Neural cell (in vitro differentiated cells): Measurements from ENCODE around the gene SARS1. TPM values are rescaled to one million over a fixed set of nuclear protein-coding genes. Genes with fewer than 3 reads are reported as not detected.

Experiments used
- H2AFZ ChIP-seq: fragments of 200-600, 300-800 bp; sonication (generic), shearing (Covaris generic); 2 replicates; pipeline ENCODE4 v1.6.0; 2014; ENCODE audit warnings: low read depth, mild to moderate bottlenecking, antibody characterized with exemption, low read length, moderate library complexity
- H3F3A ChIP-seq: fragments of 200-600 bp; shearing (Covaris generic); 2 replicates; pipeline ENCODE4 v1.6.1; 2016; ENCODE audit warnings: mild to moderate bottlenecking, moderate library complexity, mixed read lengths, antibody characterized with exemption, low read length; ENCODE audit not compliant: insufficient read depth, poor library complexity, severe bottlenecking
- H3K27ac ChIP-seq: fragments of 200-600, 300-800 bp; sonication (generic), shearing (Covaris generic); 2 replicates; pipeline ENCODE4 v1.5.1; 2014; ENCODE audit warnings: mild to moderate bottlenecking, low read length, moderate library complexity
- H3K27me3 ChIP-seq: fragments of 300-800, 200-600 bp; sonication (generic), shearing (Covaris generic); 2 replicates; pipeline ENCODE4 v1.6.0; 2014; ENCODE audit warnings: mild to moderate bottlenecking, low read depth, low read length, moderate library complexity; ENCODE audit not compliant: insufficient read depth
- H3K36me3 ChIP-seq: fragments of 300-800, 200-600 bp; sonication (generic), shearing (Covaris generic); 2 replicates; pipeline ENCODE4 v1.5.1; 2014; ENCODE audit warnings: mild to moderate bottlenecking, antibody characterized with exemption, low read length, moderate library complexity; ENCODE audit not compliant: insufficient read depth
- H3K4me2 ChIP-seq: fragments of 300-800, 200-600 bp; sonication (generic), shearing (Covaris generic); 2 replicates; pipeline ENCODE4 v1.6.0; 2014; ENCODE audit warnings: mild to moderate bottlenecking, low read length
- H3K4me3 ChIP-seq: fragments of 300-800, 200-600 bp; sonication (generic), shearing (Covaris generic); 2 replicates; pipeline ENCODE4 v1.5.1; 2014; ENCODE audit warnings: mild to moderate bottlenecking, low read length, moderate library complexity
- H3K79me2 ChIP-seq: fragments of 200-600 bp; shearing (Covaris generic); replicated peaks from 2 replicates; pipeline ENCODE4 v1.6.0; 2014; ENCODE audit warnings: mild to moderate bottlenecking, low read length, moderate library complexity; ENCODE audit not compliant: insufficient read depth
- H3K9ac ChIP-seq: fragments of 300-800, 200-600 bp; sonication (generic), shearing (Covaris generic); 2 replicates; pipeline ENCODE4 v1.6.1; 2016; ENCODE audit warnings: mild to moderate bottlenecking, low read length, mixed read lengths
- H3K9me2 ChIP-seq: fragments of 200-600 bp; shearing (Covaris generic); 2 replicates; pipeline ENCODE4 v1.6.1; 2016; ENCODE audit warnings: mild to moderate bottlenecking, low read length, mixed read lengths; ENCODE audit not compliant: insufficient read depth
- H3K9me3 ChIP-seq: fragments of 200-600, 300-800 bp; sonication (generic), shearing (Covaris generic); 2 replicates; pipeline ENCODE4 v1.6.1; 2016; ENCODE audit warnings: mild to moderate bottlenecking, mixed run types, low read length, moderate library complexity, mixed read lengths
- H4K20me1 ChIP-seq: fragments of 200-600 bp; shearing (Covaris generic); 2 replicates; pipeline ENCODE4 v1.6.1; 2016; ENCODE audit warnings: mild to moderate bottlenecking, mixed run types; ENCODE audit not compliant: insufficient read depth
- EP300 ChIP-seq: fragments of 450-650 bp; conservative IDR thresholded peaks from 2 replicates; pipeline ENCODE4 v1.6.1; 2014; ENCODE audit warnings: antibody characterized with exemption, mild to moderate bottlenecking, moderate library complexity; ENCODE audit not compliant: poor library complexity, severe bottlenecking
- EZH2 ChIP-seq: fragments of 200-600, 300-800 bp; shearing (Covaris generic), sonication (generic); IDR thresholded peaks from 2 replicates; pipeline ENCODE4 v1.6.1; 2014; ENCODE audit warnings: antibody characterized with exemption, low read length, borderline replicate concordance, mild to moderate bottlenecking; ENCODE audit not compliant: insufficient read depth, poor library complexity, severe bottlenecking
- MXI1 ChIP-seq: fragments of 450-650 bp; conservative IDR thresholded peaks from 2 replicates; pipeline ENCODE4 v1.6.1; 2014; ENCODE audit warnings: antibody characterized with exemption, mild to moderate bottlenecking; ENCODE audit not compliant: poor library complexity, severe bottlenecking
- POLR2AphosphoS5 ChIP-seq: IDR thresholded peaks from 2 replicates; pipeline ENCODE4 v1.6.1; 2012
- RAD21 ChIP-seq: fragments of 450-650 bp; conservative IDR thresholded peaks from 2 replicates; pipeline ENCODE4 v1.6.1; 2014; ENCODE audit warnings: antibody characterized with exemption, mild to moderate bottlenecking, moderate library complexity
- SMC3 ChIP-seq: fragments of 450-650 bp; conservative IDR thresholded peaks from 2 replicates; pipeline ENCODE4 v1.6.1; 2014; ENCODE audit warnings: antibody characterized with exemption, mild to moderate bottlenecking, moderate library complexity; ENCODE audit not compliant: poor library complexity
- TAF1 ChIP-seq: IDR thresholded peaks from 2 replicates; pipeline ENCODE4 v1.6.1; 2012; ENCODE audit warnings: low read depth
- polyA plus RNA-seq: library from polyadenylated mRNA; depleted of rRNA; stranded (reverse); fragments of >200 nt; gene quantifications from 2 replicates; pipeline ENCODE4 v1.2.3, GENCODE V29; 2014
- TF ChIP-seq, protein P1 (sequence below): fragments of 450-650 bp; IDR thresholded peaks from 2 replicates; pipeline ENCODE4 v1.5.1; 2014; ENCODE audit warnings: antibody characterized with exemption, mild to moderate bottlenecking, moderate library complexity; ENCODE audit not compliant: poor library complexity, severe bottlenecking
- TF ChIP-seq, protein P2 (sequence below): IDR thresholded peaks from 2 replicates; pipeline ENCODE4 v1.6.1; 2012; ENCODE audit warnings: borderline replicate concordance

SARS1 gene
- polyA plus RNA-seq, 1 donor from 2014 or later: 281 TPM

DNA sequence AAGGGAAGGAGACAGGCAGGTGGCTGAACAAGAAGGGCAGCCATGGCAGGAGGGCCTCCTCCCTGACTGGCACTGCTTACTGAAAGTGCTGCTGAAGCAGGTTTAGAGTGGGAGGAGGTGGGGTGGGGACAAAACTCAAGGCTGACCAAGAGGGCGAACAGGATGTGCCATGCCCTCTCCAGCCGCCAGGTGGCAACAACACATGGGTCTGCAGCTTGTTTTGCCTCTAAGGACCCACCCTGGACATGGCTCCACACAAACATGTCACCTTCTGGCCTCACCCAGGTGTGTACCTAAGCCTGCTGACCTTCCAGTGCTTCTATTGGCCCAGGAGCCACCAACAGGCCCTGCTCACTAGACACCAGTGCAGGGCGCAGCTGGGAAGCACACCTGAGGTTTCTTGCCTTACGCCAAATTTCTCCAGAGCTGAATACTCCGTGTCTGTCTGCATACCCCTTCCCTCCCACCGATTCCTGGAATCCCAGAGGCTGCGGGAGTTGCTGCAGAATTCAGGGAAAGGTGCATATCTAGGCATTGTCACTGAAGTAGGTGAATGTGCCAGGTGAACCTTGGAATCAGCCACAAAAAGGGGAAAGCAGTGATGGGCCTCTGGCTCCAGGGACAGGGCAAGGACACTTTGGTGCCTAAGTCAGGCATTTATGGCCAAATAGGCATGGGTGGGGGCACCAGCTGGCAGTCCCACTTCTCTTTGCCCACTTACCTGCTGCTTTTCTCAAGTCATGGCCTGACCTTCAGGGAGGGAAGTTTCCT, 63.9 kb downstream of the SARS1 start:
- H2AFZ ChIP-seq: no peak overlapping the region
- H3K9ac ChIP-seq: peak overlapping the region; percentile 5
- H3K79me2 ChIP-seq: peaks cover 5% of the 10 kb centered on the region
- H3K36me3 ChIP-seq: no peaks in the 10 kb centered on the region
- no peaks in the 10 kb centered on the region for H3K27me3 ChIP-seq
- no peaks in the 10 kb centered on the region for H3K9me3 ChIP-seq
- no peak overlapping the region for H3K27ac ChIP-seq
- no peaks in the 10 kb centered on the region for H4K20me1 ChIP-seq
- no peaks in the 10 kb centered on the region for H3F3A ChIP-seq
- TF ChIP-seq, protein P1, sequence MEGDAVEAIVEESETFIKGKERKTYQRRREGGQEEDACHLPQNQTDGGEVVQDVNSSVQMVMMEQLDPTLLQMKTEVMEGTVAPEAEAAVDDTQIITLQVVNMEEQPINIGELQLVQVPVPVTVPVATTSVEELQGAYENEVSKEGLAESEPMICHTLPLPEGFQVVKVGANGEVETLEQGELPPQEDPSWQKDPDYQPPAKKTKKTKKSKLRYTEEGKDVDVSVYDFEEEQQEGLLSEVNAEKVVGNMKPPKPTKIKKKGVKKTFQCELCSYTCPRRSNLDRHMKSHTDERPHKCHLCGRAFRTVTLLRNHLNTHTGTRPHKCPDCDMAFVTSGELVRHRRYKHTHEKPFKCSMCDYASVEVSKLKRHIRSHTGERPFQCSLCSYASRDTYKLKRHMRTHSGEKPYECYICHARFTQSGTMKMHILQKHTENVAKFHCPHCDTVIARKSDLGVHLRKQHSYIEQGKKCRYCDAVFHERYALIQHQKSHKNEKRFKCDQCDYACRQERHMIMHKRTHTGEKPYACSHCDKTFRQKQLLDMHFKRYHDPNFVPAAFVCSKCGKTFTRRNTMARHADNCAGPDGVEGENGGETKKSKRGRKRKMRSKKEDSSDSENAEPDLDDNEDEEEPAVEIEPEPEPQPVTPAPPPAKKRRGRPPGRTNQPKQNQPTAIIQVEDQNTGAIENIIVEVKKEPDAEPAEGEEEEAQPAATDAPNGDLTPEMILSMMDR: peak; percentile 90
- TF ChIP-seq SMC3: peak; percentile 94
- no peak for TF ChIP-seq EZH2
- no peak for TF ChIP-seq EP300
- TF ChIP-seq TAF1: no peak
- peak; percentile 77 for TF ChIP-seq RAD21
- TF ChIP-seq, protein P2, sequence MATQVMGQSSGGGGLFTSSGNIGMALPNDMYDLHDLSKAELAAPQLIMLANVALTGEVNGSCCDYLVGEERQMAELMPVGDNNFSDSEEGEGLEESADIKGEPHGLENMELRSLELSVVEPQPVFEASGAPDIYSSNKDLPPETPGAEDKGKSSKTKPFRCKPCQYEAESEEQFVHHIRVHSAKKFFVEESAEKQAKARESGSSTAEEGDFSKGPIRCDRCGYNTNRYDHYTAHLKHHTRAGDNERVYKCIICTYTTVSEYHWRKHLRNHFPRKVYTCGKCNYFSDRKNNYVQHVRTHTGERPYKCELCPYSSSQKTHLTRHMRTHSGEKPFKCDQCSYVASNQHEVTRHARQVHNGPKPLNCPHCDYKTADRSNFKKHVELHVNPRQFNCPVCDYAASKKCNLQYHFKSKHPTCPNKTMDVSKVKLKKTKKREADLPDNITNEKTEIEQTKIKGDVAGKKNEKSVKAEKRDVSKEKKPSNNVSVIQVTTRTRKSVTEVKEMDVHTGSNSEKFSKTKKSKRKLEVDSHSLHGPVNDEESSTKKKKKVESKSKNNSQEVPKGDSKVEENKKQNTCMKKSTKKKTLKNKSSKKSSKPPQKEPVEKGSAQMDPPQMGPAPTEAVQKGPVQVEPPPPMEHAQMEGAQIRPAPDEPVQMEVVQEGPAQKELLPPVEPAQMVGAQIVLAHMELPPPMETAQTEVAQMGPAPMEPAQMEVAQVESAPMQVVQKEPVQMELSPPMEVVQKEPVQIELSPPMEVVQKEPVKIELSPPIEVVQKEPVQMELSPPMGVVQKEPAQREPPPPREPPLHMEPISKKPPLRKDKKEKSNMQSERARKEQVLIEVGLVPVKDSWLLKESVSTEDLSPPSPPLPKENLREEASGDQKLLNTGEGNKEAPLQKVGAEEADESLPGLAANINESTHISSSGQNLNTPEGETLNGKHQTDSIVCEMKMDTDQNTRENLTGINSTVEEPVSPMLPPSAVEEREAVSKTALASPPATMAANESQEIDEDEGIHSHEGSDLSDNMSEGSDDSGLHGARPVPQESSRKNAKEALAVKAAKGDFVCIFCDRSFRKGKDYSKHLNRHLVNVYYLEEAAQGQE: no peak
- no peak for TF ChIP-seq POLR2AphosphoS5
- no peaks in the 10 kb centered on the region for H3K9me2 ChIP-seq
- H3K4me3 ChIP-seq: no peak overlapping the region
- H3K4me2 ChIP-seq: no peak overlapping the region

DNA sequence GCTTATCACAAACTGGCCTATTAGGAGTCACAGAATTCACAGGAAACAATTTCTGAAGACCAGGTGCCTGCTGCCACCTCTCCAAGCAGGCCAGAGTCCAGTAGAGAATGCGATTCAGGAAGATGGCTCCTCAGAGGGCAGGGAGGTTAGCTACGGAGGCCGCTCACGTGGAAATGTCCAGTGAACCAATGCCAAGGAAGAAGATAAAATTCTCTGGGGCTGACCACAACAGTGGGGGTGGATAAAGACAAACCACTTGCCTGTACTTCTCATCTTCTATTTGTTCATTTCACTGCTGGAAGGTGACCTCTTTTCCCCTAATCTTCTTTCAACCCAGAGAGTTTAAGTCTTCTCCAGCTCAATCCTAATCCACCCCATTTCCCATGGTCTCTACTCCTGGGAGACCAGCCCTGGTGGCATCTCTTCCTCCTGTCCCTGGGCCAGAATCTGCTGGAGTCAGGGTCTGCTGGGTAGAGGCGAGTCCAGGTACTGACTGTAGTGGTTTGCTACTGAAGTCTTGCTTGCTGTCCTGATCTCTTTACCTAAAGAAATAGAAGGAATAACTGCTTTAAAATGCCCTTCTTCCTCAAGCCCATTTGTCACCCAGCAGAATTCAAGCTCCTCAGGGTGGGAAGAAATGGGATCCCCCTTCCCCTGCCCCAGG, 66.0 kb downstream of the SARS1 start:
- no peaks in the 10 kb centered on the region for H3F3A ChIP-seq
- no peak overlapping the region for H3K27ac ChIP-seq
- no peaks in the 10 kb centered on the region for H3K27me3 ChIP-seq
- no peak overlapping the region for H3K4me3 ChIP-seq
- no peak overlapping the region for H3K9ac ChIP-seq
- H3K9me2 ChIP-seq: no peaks in the 10 kb centered on the region
- H3K4me2 ChIP-seq: no peak overlapping the region
- TF ChIP-seq MXI1: no peak
- TF ChIP-seq, protein P2: no peak
- no peak for TF ChIP-seq TAF1
- TF ChIP-seq SMC3: no peak
- no peak for TF ChIP-seq RAD21
- no peak for TF ChIP-seq EP300
- TF ChIP-seq, protein P1: no peak
- TF ChIP-seq EZH2: no peak
- TF ChIP-seq POLR2AphosphoS5: no peak
- peaks cover 7% of the 10 kb centered on the region for H3K79me2 ChIP-seq
- no peak overlapping the region for H2AFZ ChIP-seq
- H3K9me3 ChIP-seq: no peaks in the 10 kb centered on the region
- no peaks in the 10 kb centered on the region for H4K20me1 ChIP-seq
- no peaks in the 10 kb centered on the region for H3K36me3 ChIP-seq
